ENCODE measurements around the gene CHMP1B.
A peak's percentile ranks its signal among the peaks of the same experiment; 100 is the strongest.

CHMP1B gene, protein sequence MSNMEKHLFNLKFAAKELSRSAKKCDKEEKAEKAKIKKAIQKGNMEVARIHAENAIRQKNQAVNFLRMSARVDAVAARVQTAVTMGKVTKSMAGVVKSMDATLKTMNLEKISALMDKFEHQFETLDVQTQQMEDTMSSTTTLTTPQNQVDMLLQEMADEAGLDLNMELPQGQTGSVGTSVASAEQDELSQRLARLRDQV

DNA sequence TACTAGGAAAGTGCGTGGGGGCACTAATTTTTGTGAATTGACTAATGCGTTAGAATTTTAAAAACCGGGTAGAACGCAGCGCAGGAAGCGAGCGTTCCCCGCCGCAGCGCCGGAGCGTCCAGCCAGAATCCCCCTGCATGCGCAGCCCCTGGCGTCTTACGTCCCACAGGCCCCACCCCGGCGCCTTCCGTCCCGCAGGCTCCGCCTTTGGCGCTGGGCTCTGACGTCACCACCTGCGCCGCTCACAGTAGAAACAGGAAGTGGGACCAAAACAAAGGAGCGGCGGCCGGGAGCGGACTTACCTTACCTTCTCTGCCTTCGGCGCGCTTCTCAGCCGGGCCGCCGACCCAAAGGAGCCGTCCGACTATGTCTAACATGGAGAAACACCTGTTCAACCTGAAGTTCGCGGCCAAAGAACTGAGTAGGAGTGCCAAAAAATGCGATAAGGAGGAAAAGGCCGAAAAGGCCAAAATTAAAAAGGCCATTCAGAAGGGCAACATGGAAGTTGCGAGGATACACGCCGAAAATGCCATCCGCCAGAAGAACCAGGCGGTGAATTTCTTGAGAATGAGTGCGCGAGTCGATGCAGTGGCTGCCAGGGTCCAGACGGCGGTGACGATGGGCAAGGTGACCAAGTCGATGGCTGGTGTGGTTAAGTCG is at the start of gene CHMP1B:
CHMP1B (plus strand) TSS at position 268 of the 660 bp plus-strand sequence; CDS start at position 367, 99 bp downstream.
- peak; percentile 93 to 95 for DNase-seq (ENCODE audit: low read depth in 2 of 2, low spot score in 1 of 2)

DNA sequence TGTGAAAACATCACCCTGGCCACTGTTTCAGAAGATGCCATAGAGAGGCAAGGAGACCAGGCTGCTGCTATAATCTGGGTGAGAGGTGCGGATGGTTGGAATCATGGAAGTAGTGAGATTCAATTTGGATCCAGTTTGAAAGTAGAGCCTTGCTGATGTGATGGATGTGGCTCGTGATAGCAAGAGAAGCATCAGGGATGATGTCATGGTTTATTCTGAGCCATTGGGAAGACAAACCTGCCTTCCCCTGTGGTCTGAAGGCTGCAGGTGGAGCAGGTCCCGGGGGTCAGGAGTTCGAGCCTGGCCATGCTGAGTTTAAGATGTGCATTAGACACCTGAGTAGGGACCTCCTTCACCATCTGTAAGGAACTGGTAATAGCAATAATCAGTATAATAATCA is 49.6 kb upstream of the CHMP1B start:
- no peak for DNase-seq (ENCODE audit: low read depth in 2 of 2, low spot score in 1 of 2)

DNA sequence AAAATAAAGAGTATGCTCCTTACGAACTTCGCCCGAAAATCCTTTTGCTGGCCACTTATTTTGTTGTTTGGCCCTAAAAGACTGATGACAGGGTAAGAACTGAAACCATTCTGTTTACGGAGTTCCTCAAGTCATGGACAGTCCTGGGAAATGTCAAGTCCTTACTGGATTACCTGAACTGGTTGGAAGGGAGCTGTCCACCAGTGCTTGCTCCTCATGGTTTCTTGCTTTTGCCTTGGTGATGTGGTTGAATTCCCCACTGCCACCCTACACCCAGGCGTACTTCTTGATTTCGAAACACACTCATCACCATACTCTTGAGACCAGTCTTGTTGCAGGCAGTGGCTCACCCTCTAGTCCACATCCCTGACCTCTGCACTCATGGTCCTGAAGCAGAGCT is 49.1 kb upstream of the CHMP1B start:
- no peak for DNase-seq (ENCODE audit: low read depth in 2 of 2, low spot score in 1 of 2)

DNA sequence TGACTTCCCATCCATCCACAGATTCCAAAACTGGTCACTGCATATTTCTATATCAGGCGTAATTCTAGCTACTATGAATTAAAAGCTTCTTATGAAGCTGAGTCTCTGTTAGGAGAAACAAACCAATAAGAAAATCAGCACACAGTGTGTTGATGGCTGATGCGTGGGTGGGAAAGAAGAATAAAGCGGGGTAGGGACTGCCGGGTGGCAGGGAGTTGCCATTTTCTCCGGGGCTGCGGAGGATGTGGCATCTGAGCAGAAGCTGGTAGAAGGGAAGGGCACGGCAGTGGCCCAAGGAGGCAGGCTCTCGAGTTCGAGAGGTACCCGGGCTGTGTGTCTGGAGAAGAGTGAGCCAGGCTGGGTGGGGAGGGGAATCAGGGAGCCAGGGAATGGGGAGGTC is 48.6 kb upstream of the CHMP1B start:
- no peak for DNase-seq (ENCODE audit: low read depth in 2 of 2, low spot score in 1 of 2)

DNA sequence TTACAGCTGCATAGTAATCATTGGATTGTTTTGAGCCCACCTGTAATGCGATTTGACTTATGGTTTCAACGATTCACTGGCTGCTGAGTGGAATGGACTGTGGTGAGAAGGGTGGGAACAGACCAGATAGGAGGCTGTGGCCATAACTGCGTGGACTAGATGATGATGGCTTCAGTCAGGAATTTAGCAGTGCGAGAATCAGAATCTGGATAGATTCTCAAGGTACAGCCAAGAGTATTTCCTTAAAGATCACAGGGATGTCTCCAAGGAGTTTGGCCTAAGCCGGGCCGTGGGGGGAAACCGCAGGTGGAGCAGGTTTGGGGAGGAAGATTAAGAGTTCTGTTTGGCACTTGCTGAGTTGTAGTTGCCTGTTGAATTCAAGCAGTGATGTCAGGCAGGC is 44.0 kb upstream of the CHMP1B start:
- no peak for DNase-seq (ENCODE audit: low read depth in 2 of 2, low spot score in 1 of 2)

DNA sequence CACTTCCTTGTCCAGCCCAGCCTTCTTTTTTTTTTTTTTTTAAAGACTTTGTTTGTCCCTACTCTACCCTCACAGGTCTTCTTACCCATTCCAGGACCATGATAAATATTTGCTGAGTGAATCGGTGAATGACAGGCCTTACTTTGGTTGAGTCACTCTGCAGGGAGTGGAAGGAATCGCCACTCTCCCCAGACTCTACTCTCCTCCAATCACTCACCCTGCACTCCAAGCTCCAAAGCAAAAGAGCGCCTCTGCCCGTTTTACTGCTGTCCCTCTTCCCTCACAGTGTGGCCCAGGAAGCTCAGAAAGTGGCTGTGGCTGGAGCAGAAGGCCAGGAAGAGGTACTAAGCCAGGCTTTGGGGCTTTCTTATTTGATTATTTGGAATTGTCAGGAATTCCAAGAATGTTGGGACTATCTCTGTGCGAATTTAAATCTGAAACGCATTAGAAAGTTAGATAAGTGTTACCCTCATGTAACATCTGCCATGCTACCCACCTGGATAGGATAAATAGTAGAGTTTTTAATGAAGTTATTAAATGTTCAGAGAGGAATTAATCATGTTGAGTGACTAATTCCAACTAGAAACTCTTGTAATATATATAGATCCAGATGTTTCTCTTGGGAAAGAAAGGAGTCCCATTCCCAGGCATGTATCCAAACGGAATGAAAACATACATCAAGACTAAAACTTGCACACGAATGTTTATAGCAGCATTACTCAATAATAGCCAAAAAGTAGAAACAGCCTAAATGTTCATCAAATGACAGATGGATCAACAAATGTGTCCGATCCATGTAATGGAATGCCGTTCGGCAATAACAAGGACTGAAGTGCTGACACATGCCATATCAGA is 43.0 kb upstream of the CHMP1B start:
- DNase-seq (ENCODE audit: low read depth in 2 of 2, low spot score in 1 of 2) = no peak

DNA sequence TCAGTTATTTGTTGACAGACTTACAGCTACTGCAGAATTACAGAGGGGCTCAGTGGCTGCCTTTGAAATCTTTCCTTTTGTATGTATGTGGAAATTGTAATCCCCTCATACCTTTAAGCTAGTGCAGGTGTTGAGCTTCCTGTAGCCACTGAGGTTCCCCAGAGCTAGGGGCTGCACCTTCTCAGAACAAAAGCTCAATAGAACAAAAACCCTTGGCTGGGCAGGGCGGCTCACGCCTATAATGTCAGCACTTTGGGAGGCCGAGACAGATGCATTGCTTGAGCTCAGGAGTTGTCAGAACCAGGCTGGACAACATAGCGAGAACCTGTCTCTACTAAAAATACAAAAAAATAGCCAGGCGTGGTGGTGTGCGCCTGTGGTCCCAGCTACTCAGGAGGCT is 41.3 kb upstream of the CHMP1B start:
- DNase-seq (ENCODE audit: low read depth in 2 of 2, low spot score in 1 of 2) = no peak

DNA sequence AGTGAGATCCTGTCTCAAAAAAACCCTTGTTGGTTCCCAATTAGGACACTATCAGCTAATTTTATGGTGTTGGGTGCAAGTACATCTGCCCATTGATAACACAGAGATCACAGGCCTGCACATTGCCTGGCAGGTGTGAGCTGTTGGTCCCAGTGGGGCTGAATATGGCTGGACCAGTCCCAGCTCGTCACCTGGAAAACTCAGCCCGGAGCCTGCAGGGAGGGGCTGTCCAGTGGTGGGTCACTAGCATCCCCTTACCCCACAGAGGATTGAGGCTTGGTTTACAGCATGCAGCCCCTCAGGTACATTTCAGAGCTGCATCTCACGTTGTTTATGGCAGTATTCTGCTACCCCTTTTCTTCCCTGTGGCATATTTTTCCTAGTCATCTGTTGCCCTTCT is 40.8 kb upstream of the CHMP1B start:
- no peak for DNase-seq (ENCODE audit: low read depth in 2 of 2, low spot score in 1 of 2)

DNA sequence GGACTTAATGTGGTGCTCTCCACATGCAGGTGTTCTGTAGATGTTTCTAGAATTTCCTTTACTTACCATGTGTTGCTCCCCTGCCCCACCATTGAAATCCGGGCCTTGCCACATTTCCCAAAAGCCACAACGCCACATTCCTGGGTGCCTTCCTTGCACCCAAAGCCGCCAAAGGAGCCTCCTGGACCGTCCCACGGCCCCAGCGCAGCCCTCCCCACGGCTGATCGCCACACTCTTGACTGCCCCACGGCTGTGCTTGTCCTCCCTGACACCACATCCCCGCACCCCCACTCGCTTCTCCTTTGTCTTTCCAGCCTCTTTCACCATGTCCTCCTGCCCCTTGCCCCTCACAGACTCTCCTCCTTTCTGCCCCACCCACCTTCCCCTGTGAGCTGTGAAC is 40.2 kb upstream of the CHMP1B start:
- no peak for DNase-seq (ENCODE audit: low read depth in 2 of 2, low spot score in 1 of 2)

DNA sequence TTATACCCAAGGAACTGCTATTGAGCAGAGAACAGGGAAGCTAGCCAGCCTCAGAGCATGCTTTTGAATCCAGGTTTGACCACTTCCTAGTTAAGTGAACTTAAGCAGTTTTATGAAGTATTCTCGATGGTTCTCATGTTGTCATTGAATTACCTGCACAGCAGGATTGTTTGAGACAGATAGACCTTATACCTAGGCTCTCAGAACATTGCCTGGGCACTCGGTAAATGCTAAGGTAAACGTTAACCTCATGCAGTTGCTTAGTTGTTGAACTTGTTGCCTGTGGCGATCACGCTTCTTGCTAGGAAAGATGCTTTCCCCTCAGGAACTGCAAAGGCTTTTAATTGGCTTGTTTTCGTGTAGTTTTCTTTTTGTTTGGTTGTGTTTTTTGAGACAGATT is 34.0 kb upstream of the CHMP1B start:
- no peak for DNase-seq (ENCODE audit: low read depth in 2 of 2, low spot score in 1 of 2)

DNA sequence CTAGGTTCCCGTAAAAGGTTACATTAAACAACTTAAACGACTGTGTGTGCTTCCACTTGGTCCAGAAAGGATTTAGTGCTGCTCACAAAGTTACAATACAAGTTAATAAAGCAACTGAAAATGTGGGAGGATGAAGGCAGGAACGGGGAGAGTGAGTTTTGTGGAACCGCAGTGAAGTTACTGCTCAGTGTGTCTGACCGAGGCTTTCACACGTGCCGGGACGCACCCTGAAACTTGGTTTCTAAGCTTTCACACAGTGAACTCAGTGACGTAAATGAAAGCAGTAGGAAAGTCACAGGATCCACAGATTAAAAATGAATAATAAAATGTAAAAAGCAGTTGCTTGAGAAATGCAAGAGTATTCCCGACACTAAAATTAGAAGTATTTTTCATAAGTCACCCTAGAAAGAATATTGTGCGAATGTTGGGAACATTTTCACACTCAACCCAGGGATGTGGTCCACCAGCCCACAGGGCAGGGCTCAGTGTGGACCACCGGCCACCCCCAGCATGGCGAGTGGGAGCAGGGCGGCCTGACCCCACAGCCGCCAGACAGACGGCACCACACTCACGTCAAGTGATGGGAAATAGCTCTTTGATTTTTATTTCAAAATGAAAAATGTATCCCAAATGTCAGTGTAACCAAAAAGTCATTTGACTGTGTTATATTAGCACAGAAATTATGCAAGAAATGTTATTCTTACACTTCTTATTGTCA is 32.6 kb upstream of the CHMP1B start:
- DNase-seq (ENCODE audit: low read depth in 2 of 2, low spot score in 1 of 2) = peak in 1 of 2 donors; percentile 2

DNA sequence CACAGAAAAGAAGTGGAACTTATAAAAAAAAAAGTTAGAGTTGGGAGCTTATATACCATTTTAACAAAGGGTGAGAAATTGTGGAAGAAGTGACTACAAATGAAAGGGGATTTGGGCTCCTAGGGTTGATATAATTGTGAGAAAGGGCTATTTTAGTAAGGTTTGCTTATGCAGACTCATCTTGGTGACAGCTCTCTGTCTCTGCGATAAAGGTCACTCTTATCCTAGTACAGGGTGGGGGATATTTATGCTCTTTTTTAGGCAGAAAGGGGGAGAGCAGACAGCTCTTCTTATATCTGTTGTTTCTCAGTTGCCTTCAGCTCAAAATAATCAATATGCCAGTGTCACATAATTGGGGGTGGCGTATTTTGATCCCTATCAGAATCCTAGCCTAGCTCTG is 31.3 kb upstream of the CHMP1B start:
- no peak for DNase-seq (ENCODE audit: low read depth in 2 of 2, low spot score in 1 of 2)

DNA sequence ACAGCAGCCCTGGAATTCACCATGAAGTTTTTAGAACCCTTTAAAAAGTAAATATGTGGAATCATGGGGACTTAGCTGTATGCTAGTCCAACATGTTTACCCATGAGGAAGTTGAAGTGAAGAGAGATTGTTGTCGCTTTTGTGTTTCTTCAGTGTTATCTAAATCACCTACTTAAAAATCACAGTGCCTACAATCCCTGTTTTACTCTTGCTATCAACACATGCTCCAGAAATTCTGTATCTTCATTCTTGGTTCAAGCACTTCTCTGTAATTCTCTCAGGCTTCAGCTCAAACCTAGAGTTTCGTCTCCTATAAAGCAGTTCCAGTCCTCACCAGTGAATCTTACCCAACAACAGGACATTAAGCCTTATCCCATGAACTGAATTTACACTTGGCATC is 30.5 kb upstream of the CHMP1B start:
- DNase-seq (ENCODE audit: low read depth in 2 of 2, low spot score in 1 of 2) = no peak

DNA sequence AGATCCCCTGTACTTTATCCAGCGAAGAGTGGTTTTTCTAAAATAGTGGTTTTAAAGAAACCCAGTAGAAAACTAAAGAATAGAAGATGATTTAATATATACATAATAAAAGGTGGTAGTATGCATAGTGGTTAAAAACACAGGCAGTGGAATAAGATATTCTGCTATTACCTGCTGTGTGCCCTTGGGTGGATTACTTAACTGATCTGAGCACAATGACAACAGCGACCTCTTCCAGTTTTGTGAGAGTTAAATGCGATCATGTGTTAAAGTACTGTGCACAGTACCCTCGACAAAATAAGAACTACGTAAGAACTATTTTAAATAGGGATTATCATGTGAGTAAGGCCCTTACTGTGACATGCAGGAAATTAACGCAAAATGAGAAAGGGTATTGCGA is 30.0 kb upstream of the CHMP1B start:
- no peak for DNase-seq (ENCODE audit: low read depth in 2 of 2, low spot score in 1 of 2)

DNA sequence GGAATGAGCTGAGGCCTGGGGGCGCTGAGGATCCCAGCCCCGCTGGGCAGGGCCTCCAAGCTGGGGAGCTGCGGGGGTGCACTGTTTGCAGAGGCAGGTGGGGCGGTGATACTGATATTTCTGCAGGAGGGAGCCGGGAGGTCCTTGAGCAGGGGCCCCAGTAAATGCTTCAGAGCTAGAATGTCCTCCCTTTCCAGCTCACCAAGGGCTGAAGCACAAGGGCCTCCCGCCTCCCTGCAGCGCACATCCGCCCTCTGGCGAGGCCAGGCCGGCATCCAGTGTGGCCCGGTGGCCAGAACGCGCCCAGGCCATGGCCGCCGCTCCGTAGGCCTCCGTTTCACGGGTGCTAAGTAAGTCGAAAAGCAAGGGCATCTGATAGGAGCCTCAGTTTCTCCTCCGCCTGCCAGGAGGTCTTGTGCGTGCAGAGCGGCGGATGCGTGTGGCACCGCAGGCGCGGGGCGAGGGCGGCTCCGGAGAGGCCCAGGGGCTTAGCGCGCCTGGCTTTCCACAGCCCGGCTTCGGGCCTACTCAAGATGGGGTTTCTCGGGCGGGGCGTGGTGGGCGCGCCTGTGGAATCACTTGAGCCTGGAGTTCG is 29.5 kb upstream of the CHMP1B start:
- DNase-seq (ENCODE audit: low read depth in 2 of 2, low spot score in 1 of 2) = no peak

DNA sequence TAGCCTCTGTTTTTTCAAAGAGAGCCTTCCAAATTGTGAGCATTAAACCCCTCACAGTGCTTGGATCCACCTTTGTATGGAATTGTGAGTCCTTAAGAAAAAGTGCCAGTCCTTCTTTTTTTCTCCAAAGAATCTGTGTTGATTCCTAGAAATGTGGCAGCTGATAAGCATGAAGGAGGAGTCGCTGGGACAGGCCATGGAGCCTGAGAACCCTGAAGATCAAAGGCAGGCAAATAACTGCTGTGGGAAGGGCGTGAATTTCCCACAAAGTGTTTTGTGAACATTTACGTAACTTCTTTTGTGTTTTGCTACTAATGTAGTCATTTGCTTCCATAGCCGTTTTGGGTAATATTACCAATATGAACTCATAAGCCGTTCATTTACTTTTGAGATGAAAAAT is 27.7 kb upstream of the CHMP1B start:
- no peak for DNase-seq (ENCODE audit: low read depth in 2 of 2, low spot score in 1 of 2)

DNA sequence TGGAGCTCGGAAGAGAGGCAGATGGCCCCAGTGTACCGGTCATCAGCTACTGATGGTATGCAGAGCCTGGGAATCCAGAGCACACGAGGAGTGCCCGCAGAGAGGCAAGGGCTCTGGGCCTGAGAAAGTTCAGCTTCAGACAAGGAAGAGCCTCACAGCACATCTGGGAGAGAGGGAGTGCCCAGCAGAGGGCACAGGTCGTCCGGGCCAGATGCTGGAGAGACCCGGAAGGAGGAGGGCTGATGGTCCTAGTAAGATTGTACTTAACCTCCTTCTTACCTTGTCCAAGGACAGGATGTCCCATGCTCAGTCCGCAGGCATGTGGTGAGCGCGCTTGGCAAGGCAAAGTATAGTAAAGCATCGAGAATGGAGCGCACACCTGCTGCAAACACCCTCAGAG is 24.4 kb upstream of the CHMP1B start:
- no peak for DNase-seq (ENCODE audit: low read depth in 2 of 2, low spot score in 1 of 2)

DNA sequence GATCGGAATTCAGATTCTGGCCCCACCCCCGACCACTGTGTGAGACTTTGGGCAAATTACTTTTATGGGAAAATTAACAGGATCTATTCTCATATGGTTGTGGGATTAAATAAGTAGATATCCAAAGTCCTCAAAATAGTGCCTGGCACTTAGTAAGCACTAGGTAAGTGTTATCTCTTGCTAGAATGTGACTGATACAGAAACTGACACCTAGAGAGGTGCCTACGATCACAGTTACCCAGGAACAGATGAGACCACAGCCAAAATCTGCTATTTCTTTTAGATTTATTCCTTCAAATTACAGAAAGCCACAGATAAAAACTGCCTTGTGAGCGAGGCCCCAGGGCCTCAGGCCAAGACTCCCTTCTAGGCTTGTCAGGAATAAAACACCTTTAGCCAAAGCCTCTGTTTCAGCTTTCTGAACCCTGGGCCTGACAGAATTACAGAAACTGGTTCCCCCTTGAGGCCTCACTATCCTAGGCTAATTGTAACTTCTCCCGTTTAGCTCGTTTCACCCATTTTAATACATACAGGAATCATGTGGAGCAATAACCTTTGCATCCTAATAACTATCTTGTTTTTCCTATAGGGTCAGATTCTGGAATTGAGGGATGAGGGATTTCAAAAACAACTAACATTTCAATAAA is 22.3 kb upstream of the CHMP1B start:
- DNase-seq (ENCODE audit: low read depth in 2 of 2, low spot score in 1 of 2) = no peak

DNA sequence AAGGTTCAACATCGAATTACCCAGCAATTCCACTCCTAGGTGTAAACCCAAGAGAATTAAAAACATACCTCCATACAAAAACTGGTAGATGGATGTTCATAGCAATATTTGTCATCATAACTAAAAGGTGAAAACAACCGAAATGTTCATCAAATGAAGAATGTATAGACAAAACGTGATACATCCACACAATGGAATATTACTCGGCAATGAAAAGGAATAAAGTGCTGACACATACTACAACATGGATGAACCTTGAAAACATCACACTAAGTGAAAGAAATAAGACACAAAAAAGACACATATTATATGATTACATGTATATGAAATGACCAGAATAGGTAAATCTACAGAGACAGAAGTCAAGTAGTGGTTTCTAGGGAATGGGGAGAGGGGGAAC is 20.6 kb upstream of the CHMP1B start:
- no peak for DNase-seq (ENCODE audit: low read depth in 2 of 2, low spot score in 1 of 2)

DNA sequence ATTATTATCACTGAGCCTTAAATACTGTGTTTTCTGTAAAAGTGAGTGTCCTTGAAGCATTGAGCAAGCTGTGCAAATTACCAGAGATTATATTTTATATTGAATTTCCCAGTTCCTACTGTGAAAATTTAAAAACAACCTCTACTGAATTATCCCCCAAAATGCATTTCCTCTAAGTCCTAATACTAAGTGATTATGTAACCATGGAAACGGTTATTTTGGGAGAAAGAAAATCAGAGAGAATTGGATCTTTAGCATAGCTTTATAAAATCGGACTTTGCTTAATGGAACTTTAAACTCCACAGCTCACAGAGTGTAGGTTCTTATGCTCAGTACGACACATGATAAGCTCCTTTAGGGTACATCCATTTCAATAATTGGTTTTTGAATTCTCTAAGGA is 19.3 kb upstream of the CHMP1B start:
- DNase-seq (ENCODE audit: low read depth in 2 of 2, low spot score in 1 of 2) = no peak

DNA sequence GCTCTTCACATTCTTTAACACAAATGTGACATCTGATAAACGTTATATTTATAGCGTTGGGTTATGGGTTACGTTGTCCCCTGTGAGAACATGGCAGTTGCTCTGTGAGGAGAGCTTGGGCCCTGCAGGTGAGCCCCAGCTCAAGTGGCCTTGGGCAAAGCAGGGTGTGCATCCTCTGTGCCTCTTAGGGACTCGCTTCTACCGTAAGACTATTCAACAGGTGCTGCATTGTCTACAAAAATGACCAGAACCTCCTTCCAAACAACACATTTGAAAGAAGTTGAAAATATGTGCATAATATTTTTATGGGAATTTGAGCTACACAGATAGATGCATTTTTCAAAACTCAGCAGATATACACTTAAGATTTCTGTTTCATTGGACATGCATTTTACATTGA is 16.4 kb upstream of the CHMP1B start:
- DNase-seq (ENCODE audit: low read depth in 2 of 2, low spot score in 1 of 2) = no peak
